Right renal pelvis (tissue), 4 donors: ENCODE results near the gene DENND5A. TPM values are rescaled to one million over a fixed set of nuclear protein-coding genes. Genes with fewer than 3 reads are reported as not detected.

ENCODE experiments used
- DNase-seq, 4 donors: peaks; one replicate each; pipeline ENCODE4 v3.0.0-alpha.2; 2013; ENCODE audit warnings: low read depth in 4 of 4, low spot score in 3 of 4, missing footprints in 1 of 4
- polyA plus RNA-seq, 4 donors: library from polyadenylated mRNA; unstranded; fragments of 120-200 nt; gene quantifications; one replicate each; pipeline ENCODE4 v1.2.1, GENCODE V29; 2013; ENCODE audit not compliant: insufficient read length in 4 of 4

DENND5A gene
- polyA plus RNA-seq, 4 donors: 77.7 to 95.5 (median 90.0) TPM

DNA sequence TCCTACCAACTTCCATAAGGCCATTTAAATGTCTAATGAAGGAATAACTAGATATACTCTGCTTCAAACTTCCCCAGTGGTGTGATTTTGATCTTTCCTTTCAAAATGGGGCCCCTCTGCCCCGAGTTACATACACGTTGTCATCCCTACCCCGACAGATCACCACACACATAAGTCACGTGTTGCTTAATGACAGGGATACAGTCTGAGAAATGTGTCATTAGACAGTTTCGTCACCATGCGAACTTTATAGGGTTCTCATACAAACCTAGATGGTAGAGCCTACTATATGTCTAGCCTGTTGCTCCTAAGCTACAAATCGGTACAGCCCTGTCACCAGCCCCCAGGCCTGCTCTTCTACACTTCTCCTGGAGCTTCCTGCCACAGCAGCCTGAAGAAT is 124.0 kb downstream of the DENND5A start:
- DNase-seq: no peak

DNA sequence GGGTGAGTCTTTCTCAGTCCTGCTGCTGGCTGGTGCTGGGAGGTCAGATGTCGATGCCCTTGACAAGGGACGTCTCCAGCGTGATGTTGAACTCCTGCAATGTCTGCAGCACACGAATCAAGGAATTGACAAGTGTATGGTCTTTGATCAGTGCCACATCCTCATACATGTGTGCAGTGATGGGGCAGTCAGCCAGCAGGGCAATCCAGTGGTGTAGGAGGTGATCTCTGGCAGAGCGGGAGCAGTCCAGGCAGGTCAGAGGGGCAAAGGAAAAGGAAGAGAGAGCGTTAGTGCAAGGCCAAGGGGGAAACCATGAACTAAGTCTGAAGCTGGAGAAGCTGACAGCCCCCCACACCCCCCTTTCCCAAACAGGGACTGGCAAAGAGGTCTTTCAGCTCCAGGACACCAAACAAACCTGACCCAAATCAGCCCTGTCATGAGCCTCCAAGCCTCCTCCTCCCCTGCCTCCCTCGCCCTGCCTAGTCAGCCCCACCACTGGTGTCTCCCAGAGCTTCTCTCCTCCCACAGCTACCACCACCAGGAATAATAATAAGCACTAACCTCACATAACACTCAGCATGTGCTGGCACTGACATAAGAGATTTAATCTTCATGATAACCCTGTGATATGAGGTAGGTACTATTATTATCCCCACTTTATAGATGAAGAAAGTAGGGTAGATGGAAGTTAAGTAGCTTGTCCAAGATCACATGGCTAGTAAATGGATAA is 125.4 kb downstream of the DENND5A start:
- no peak for DNase-seq

GRCh38 chr11:9138612-9139579 is 126.3 kb downstream of the DENND5A start:
- peak in 1 of 4 donors; percentile 4 for DNase-seq

DNA sequence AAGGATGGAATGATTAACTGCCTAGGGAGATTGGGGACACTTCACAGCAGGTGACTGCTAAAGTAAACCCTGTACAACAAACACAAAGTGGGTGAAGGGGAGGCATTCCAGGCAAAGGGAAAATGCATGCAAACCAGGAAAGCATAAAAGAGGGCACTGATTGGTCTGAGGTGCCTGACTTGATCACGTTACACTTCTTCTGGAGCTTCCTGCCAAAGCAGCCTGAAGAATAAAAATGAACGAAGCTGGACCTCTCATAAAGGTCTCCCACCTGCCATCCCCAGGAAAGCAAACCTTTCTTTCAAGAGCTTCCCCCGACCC is 127.1 kb downstream of the DENND5A start:
- DNase-seq: no peak

DNA sequence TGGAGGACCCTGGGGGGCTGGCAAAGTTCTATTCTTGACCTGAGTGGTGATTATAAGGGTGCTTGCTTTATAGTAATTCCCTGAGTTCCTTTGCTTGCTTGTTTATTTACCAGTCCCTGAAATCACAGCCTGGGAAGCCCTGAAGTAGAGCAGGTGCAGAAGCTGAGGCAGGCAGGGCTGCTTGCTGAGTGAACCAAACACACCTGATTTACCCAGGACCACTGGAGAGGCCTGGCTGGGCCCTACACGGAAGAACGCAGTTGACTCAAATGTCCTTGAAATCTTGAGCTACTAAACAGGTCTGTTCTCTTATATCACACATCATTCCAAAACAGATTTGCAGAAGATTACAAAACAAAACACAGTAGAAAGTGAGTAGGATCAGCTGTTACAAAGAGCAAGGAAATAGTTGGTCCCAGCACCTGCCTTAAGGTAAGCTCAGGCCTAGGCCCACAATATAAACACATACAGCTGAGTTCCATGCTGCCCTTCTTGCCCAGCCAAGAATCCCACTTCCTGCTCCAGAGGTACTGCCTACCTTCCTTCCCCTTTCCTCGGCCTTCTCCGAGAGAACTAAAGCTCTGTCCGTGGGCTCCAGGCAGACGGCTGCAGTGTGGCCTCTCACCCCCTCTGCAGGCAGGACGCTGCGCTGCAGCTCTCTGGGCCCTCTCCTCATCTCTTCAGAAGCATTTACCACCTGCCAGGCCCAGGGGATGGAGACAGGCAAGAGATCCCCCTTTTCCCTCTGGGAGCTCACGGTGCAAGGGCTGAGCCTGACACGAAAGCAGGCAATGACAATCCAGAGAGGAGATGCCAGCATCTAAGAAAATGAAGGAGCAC is 127.6 kb downstream of the DENND5A start:
- DNase-seq: peak; percentile 41 to 61 (median 52)

- no peak for DNase-seq
Observed at GRCh38 chr11:9136741-9137140, 128.4 kb downstream of the DENND5A start.

DNA sequence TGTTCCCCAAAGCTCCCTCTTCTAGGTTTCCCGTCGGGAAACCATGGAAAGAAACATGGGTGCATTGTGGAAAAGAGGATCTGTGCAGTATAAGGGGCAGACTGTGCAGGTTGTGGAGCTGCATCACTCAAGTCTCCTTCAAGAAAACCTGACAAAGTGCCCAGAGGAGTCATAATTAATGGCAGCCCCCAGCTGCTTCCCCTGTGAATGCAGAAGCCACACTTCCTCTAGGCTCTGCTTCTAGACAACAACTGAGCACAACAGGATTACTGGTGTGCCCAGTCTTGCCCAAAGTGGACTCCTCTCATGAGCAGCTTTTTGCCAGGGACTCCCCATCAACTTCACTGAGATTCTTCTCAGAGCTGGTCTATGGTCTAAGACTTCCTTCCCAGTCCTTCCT is 131.2 kb downstream of the DENND5A start:
- no peak for DNase-seq

DNA sequence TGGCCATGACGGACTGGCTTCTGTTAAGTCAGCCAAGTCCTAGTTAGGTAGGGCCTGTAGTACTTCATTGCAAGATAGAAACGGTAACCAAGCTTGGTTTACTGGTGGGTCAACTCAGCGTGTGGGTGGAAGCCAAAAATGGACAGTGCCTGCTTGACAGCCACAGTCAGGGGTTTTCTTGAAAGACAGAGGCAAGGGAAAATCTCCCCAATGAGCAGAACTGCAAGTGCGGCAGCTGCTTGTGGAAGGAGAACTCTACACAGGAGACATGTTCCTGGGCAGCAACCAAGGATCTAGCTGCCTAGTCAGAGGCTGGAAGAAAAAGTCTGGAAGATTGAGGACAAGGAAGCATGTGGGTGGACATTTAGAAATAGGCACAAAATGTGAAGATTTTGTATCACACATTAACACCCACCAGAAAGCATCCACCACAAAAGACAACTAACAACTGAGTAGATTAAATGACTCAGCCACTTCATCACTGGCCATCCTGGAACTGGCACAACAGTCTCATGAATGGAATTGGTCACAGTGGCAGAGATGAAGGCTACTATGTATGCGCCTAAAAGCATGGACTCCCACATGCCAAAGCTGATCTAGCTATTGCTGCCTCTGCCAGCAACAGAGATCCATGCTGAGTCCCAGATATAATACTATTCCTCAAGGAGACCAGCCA is 132.8 kb downstream of the DENND5A start:
- no peak for DNase-seq

DNA sequence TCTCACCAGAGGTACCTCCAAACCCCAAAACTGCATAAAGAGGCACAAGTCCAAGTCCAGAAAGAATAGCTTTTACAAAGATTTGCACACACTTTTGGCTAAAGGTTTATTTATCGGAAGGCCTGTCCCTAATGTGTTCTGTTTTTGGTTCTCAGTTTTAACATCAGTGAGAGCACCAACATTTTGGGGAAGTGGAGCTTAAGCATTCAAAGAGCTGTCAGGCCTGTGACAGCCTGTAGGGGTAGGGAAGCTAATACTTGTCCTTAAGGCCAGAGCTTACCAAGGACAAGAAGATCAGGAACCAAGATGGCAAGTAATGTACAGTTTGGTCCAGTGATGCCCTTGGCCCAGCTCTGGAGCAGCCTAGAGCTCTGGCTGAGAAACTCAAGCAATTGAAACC is 134.9 kb downstream of the DENND5A start:
- no peak for DNase-seq

DNA sequence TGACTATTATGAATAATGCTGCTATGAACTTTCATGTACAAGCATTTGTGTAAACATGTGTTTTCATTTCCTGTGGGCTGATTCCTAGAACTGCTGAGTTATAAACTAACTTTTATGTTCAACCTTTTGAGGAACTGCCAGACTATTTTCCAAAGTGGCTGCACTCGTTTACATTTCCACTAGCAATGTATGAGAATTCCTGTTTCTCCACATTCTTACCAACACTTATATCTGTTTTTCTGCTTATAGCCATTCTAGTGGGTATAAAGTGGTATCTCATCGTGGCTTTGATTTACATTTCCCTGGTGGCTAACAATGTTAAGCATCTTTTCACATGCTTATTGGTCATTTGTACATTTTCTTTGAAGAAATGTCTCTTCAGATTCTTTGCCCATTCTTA is 138.5 kb downstream of the DENND5A start:
- no peak for DNase-seq

- no peak for DNase-seq
Observed at GRCh38 chr11:9125185-9125886, 139.8 kb downstream of the DENND5A start.

DNA sequence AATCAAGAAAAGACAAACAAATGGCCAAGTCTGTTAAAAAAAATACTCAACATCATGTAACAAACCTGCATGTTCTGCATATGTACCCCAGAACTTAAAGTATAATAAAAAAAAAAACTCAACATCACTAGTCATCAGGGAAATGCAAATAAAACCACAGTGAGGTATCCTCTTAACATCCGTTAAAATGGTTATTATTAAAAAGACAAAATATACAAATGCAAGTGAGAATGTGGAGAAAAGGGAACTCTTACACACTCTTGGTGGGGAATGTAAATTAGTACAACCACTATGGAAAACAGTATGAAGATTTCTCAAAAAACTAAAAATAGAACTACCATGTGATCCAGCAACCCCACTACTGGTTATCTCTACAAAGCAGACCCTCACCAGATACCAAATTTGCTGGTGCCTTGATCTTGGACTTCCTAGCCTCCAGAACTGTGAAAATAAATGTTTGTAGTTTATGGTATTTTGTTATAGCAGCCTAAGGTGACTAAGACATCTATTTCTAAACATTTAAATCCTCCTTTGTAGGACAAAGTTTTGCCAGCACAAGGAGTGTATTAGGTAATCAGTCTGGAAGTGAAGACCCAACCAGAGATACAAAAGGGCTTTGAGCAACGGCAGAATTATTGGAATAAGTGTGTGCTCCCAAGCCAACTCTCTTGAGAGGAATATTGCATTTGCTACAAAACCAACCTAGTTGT is 141.4 kb downstream of the DENND5A start:
- no peak for DNase-seq

DNA sequence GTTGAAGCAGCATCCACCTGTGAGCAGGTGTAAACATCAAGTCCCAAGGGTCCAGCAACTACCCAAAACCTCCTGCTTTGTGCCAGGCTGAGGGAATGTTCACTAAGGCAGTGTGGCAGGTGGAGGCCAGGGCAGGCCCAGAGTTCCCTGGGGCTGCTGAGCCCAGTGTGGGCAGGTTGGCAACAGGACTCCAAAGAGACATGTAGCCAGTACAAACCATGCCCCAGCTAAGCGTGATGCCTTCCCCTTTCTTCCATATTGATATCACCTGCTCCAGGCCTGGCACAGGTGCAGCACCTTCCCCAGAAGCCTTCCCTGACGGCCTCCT is 143.7 kb downstream of the DENND5A start:
- DNase-seq: no peak

DNA sequence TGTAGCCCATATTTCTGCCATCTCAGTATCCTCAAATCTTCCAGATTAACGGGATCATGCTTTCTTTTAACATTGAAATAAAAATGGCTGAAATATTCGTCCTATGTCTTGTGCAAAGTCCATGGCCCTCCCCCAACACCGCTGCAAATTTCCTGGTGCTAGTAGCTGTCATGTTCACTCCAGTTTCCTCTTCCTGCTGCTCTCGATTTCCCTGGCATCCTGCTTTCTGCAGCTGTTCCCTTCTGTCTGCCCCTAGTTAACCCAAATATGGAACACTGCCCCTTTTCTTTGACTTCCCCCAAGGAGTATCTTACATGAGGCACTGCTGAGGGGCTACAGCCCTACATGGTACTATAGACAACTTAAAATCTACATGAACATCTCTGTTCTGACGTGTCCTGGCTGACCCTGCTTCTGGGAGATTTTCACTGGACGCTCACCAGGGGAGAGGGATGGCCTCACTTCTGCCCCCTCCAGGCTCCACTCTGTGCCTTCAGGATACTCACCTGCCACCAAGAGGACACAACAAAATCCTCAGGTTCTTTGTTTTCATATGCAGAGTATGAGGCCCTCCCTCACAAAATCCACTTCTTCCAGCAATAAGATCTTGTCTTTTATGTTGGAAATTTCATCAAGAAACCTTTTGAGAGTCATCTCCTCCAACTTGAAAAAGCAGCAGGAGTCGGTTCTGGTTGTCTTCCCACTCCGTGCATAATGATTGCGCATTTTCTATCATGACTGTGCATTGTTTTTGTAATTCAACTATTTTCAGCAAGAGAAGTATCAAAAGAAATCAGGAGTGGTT is 144.3 kb downstream of the DENND5A start:
- DNase-seq: no peak

DNA sequence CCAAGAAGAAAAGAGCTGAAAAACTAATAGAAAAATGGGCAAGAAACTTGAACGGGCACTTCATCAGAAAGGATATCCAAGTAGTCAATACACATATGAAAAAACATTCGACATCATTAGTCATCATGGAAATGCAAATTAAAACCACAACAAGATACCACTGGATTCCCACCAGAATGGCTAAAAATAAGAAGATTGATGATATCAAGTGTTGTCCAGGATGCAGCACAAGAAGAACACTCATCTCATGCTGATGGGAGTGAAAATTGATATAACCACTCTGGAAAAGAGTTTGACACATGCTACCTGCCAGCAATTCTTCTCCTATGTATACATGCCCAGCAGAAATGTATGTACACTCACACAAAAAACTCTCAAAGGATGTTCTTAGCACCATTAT is 146.9 kb downstream of the DENND5A start:
- DNase-seq: no peak

DNA sequence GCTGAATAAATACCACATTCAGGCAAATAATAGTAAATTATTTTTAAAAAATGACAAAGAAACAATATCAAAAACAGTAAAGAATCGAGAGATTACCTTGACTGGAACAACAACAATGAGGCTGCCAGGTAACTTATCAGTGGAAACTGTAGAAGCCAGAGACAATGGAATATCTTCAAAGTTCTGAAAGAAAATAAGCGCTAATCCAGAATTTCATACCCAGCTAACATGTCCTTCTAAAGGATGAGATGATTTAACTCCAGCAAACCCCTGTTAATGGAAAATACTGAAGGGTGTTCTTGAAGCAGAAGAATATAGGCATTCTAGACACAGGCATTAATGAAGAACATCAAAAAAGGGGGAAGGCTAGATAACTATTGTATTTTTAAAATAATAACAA is 153.1 kb downstream of the DENND5A start:
- DNase-seq: no peak

- no peak for DNase-seq
Observed at GRCh38 chr11:9109858-9110731, 155.1 kb downstream of the DENND5A start.

DNA sequence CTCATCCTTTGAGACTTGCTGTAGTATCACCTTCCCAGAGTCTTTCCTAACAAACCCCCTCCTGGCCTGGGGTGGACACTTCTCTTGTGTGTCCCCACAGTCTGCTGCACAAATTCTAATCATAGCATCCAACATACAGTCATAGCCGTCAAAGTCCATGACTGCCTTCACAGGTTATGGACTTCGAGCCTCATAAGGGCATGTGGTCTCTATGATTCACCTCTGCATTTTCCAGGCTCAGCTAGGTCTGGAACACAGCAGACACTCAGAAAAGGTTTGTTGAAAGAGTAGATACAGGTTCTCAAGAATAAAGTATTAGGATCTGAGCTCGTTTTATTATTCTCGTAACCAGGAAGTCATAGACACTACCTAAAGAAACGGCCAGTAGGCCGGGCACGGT is 160.6 kb downstream of the DENND5A start:
- DNase-seq: no peak
